Endothelial cell of umbilical vein (primary cell): ENCODE results near the gene TLE4. TPM values are rescaled to one million over a fixed set of nuclear protein-coding genes. Genes with fewer than 3 reads are reported as not detected.

Experiments used
- BruUV-seq: library from RNA; stranded (reverse); fragments of 400-500 nt; replicated peaks from 2 replicates; lab custom pipeline; 2021; lab: Mats Ljungman, UMichigan
- CTCF ChIA-PET: fragments of 300-600, 350-600 bp; sonication (Branson Sonifier 250); formaldehyde crosslinking; loops from one replicate; lab custom pipeline; 2021; ENCODE audit warnings: antibody characterized with exemption, inconsistent platforms; lab: Charles Lee
- POLR2A ChIA-PET: fragments of 300-600, 350-600 bp; sonication (Branson Sonifier 250); formaldehyde crosslinking; loops from one replicate; lab custom pipeline; 2021; ENCODE audit warnings: antibody characterized with exemption, inconsistent platforms; lab: Charles Lee
- DNase-seq: peaks from one replicate; pipeline ENCODE4 v3.0.0-alpha.2; 2011; ENCODE audit warnings: low read depth, low spot score
- FAIRE-seq: peaks from 2 replicates; lab custom pipeline; 2011; peaks lifted over from hg19 to GRCh38; lab: Jason Lieb, UNC
- H2AFZ ChIP-seq: 2 replicates; pipeline ENCODE4 v1.6.0; 2012; ENCODE audit warnings: low read depth, low read length, control low read depth, inconsistent platforms
- H3K27ac ChIP-seq: 2 replicates; pipeline ENCODE4 v1.5.1; 2011; ENCODE audit warnings: low read depth, mild to moderate bottlenecking, control low read depth, low read length, moderate library complexity; ENCODE audit not compliant: insufficient read depth
- H3K27me3 ChIP-seq, 2 experiments: 2 replicates each; pipeline versions ENCODE4 v1.6.0 to v1.6.1; 2011; ENCODE audit warnings: low read length in 2 of 2, mixed read lengths in 1 of 2; ENCODE audit not compliant: control insufficient read depth in 2 of 2, insufficient read depth in 2 of 2
- H3K36me3 ChIP-seq, 2 experiments: 2 replicates in 1 of 2; 3 replicates in 1 of 2; pipeline ENCODE4 v1.5.1; 2011; ENCODE audit warnings: low read length in 2 of 2, mild to moderate bottlenecking in 1 of 2, moderate library complexity in 1 of 2; ENCODE audit not compliant: control insufficient read depth in 2 of 2, insufficient read depth in 2 of 2; ENCODE audit errors: extremely low read depth in 1 of 2
- H3K4me1 ChIP-seq: 3 replicates; pipeline ENCODE4 v1.5.1; 2011; ENCODE audit warnings: mild to moderate bottlenecking, low read length; ENCODE audit not compliant: control insufficient read depth, insufficient read depth; ENCODE audit errors: extremely low read depth
- H3K4me2 ChIP-seq: 2 replicates; pipeline ENCODE4 v1.6.1; 2011; ENCODE audit warnings: low read length, control low read depth, mixed read lengths; ENCODE audit not compliant: insufficient read depth
- H3K4me3 ChIP-seq, 3 experiments: fragments of 200-600 bp in 1 of 3; sonication (generic), shearing (Covaris generic) in 1 of 3; replicated peaks in 1 of 3; 2 replicates each; pipeline ENCODE4 v1.5.1; 2011 to 2016; ENCODE audit warnings: control low read depth in 3 of 3, low read length in 3 of 3, mild to moderate bottlenecking in 2 of 3, inconsistent platforms in 1 of 3, low read depth in 1 of 3, moderate library complexity in 1 of 3; ENCODE audit not compliant: insufficient read depth in 1 of 3
- H3K79me2 ChIP-seq: 2 replicates; pipeline ENCODE4 v1.6.0; 2012; ENCODE audit warnings: low read length, inconsistent platforms; ENCODE audit not compliant: control insufficient read depth, insufficient read depth
- H3K9ac ChIP-seq: replicated peaks from 2 replicates; pipeline ENCODE3; 2011; ENCODE audit warnings: low read length, control low read depth; ENCODE audit not compliant: insufficient read depth; ENCODE audit errors: extremely low read depth
- H3K9me1 ChIP-seq: replicated peaks from 3 replicates; pipeline ENCODE4 v1.6.0; 2011; ENCODE audit warnings: mild to moderate bottlenecking, low read length; ENCODE audit not compliant: control insufficient read depth, insufficient read depth; ENCODE audit errors: extremely low read depth
- H3K9me3 ChIP-seq: replicated peaks from 2 replicates; pipeline ENCODE4 v1.5.1; 2012; ENCODE audit warnings: low read length, inconsistent platforms; ENCODE audit not compliant: control insufficient read depth, insufficient read depth
- H4K20me1 ChIP-seq: replicated peaks from 2 replicates; pipeline ENCODE3; 2011; ENCODE audit warnings: mild to moderate bottlenecking, low read length; ENCODE audit not compliant: control insufficient read depth, insufficient read depth; ENCODE audit errors: extremely low read depth
- EZH2 ChIP-seq: IDR thresholded peaks from 2 replicates; pipeline ENCODE4 v1.6.1; 2012; ENCODE audit warnings: borderline replicate concordance, low read depth, mild to moderate bottlenecking, moderate library complexity, low read length, inconsistent platforms; ENCODE audit not compliant: severe bottlenecking
- FOS ChIP-seq: IDR thresholded peaks from 2 replicates; pipeline ENCODE4 v1.6.1; 2011; ENCODE audit warnings: mild to moderate bottlenecking, low read length, moderate library complexity, borderline replicate concordance; ENCODE audit not compliant: insufficient read depth
- GATA2 ChIP-seq: IDR thresholded peaks from 2 replicates; pipeline ENCODE4 v1.7.0; 2011; ENCODE audit warnings: low read depth, mild to moderate bottlenecking, moderate library complexity, mixed read lengths, low read length; ENCODE audit not compliant: insufficient read length, insufficient read depth
- JUN ChIP-seq: IDR thresholded peaks from 2 replicates; pipeline ENCODE4 v1.6.1; 2011; ENCODE audit warnings: borderline replicate concordance, low read depth; ENCODE audit not compliant: insufficient read length, insufficient read depth
- MYC ChIP-seq: IDR thresholded peaks from one replicate; pipeline ENCODE4 v1.6.1; 2011; ENCODE audit warnings: mild to moderate bottlenecking, low read depth, low read length
- POLR2A ChIP-seq: IDR thresholded peaks from 2 replicates; pipeline ENCODE4 v1.6.1; 2012; ENCODE audit warnings: low read depth, mild to moderate bottlenecking, control low read depth, low read length
- POLR2AphosphoS5 ChIP-seq: IDR thresholded peaks from 2 replicates; pipeline ENCODE4 v1.6.1; 2012; ENCODE audit warnings: low read depth, mild to moderate bottlenecking, control low read depth, low read length, moderate library complexity; ENCODE audit not compliant: insufficient read depth
- dilution Hi-C: fragments of 300-500 bp; cut with MboI; formaldehyde crosslinking; loops from one replicate; pipeline ENCODE4 v1.15.0; 2019; ENCODE audit warnings: low sequenced_read_pairs; ENCODE audit not compliant: extremely low pct_ligation_motif_present
- intact Hi-C: fragments of 100-400 bp; cut with micrococcal nuclease; formaldehyde crosslinking; loops from one replicate; pipeline ENCODE4 v1.10.0; 2022
- polyA plus RNA-seq, 4 experiments: library from polyadenylated mRNA; depleted of rRNA in 3 of 4; stranded (reverse) in 3 of 4; unstranded in 1 of 4; fragments of >200 nt; gene quantifications; 2 replicates each; pipeline versions ENCODE4 v1.2.1 to v1.2.3, GENCODE V29; 2011 to 2012; ENCODE audit warnings: missing spikeins in 1 of 4
- total RNA-seq: library from RNA; stranded (reverse); gene quantifications from 2 replicates; pipeline ENCODE4 v1.2.3, GENCODE V29; 2021
- TF ChIP-seq, protein P1 (sequence below), 2 donors: IDR thresholded peaks; 1 replicate in 1 of 2; 2 replicates in 1 of 2; pipeline ENCODE4 v1.5.1; 2011; ENCODE audit warnings: low read length in 2 of 2, mild to moderate bottlenecking in 2 of 2, moderate library complexity in 2 of 2, control low read depth in 1 of 2, inconsistent platforms in 1 of 2, low read depth in 1 of 2; ENCODE audit not compliant: insufficient read depth in 1 of 2; ENCODE audit errors: extremely low read depth in 1 of 2
- TF ChIP-seq, protein P2 (sequence below): IDR thresholded peaks from 2 replicates; pipeline ENCODE4 v1.6.1; 2011; ENCODE audit not compliant: insufficient read depth, insufficient read length

Gene TLE4
- total and polyA plus RNA-seq, 2 donors (not counting 3 experiments of a cell fraction or from before 2014, with no cell fraction given): 31.4 to 32.3 TPM

DNA sequence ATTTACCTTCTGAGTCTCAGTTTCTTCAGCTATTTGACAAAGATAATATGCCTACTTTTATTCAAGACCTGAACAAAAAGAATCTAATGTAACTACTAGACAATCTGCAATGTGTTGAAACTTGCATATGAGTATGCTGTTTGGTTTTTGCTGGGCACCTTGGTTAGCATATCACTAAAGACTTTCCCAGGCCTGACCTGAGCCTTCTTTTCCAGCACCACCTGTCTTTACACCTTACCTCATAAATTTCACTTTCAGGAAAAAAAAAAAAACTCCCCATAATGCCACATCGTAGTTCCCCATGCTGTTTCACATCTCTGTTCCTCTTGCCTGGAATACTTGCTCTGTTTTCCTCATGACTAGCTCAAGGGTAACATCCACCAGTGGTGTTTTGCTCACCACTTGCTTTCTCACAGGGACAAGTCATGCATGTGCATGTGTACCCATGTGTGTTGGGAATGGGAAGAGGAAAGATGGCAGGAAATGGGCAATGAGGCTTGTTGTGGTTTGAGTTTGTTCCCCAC, 45.6 kb upstream of the TLE4 start:
- Histone ChIP-seq H4K20me1 (no peaks in the 10 kb centered on the region), H3K27ac (no peak overlapping the region), H3K9ac (no peak overlapping the region), H3K9me3 (no peaks in the 10 kb centered on the region), H3K9me1 (no peaks in the 10 kb centered on the region), H3K27me3 (no peaks in the 10 kb centered on the region), H3K4me3 (no peak overlapping the region), H3K4me2 (no peak overlapping the region), H3K36me3 (no peaks in the 10 kb centered on the region), H3K4me1 (no peaks in the 10 kb centered on the region), H3K79me2 (no peaks in the 10 kb centered on the region), H2AFZ (no peak overlapping the region)
- TF ChIP-seq POLR2AphosphoS5 (no peak), POLR2A (no peak), JUN (no peak), FOS (no peak), GATA2 (no peak), EZH2 (no peak), MYC (no peak)
- TF ChIP-seq, protein P1, sequence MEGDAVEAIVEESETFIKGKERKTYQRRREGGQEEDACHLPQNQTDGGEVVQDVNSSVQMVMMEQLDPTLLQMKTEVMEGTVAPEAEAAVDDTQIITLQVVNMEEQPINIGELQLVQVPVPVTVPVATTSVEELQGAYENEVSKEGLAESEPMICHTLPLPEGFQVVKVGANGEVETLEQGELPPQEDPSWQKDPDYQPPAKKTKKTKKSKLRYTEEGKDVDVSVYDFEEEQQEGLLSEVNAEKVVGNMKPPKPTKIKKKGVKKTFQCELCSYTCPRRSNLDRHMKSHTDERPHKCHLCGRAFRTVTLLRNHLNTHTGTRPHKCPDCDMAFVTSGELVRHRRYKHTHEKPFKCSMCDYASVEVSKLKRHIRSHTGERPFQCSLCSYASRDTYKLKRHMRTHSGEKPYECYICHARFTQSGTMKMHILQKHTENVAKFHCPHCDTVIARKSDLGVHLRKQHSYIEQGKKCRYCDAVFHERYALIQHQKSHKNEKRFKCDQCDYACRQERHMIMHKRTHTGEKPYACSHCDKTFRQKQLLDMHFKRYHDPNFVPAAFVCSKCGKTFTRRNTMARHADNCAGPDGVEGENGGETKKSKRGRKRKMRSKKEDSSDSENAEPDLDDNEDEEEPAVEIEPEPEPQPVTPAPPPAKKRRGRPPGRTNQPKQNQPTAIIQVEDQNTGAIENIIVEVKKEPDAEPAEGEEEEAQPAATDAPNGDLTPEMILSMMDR (IDR thresholded peaks at IDR 0.05; ENCODE audit: extremely low read depth in 1 of 2, insufficient read depth in 1 of 2, low read depth in 1 of 2, low read length in 2 of 2): no peak
- TF ChIP-seq, protein P2, sequence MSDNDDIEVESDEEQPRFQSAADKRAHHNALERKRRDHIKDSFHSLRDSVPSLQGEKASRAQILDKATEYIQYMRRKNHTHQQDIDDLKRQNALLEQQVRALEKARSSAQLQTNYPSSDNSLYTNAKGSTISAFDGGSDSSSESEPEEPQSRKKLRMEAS: no peak
- DNase-seq (no peak), FAIRE-seq (no peak)
- CTCF ChIA-PET: no interaction called here
- BruUV-seq: no TSS peak
- intact Hi-C loops: no loop called here
- POLR2A ChIA-PET: no interaction called here
- dilution Hi-C loops: no loop called here
